Dermis microvascular lymphatic vessel endothelial cell (primary cell): Measurements from ENCODE around the gene CYTH4. TPM values are rescaled to one million over a fixed set of nuclear protein-coding genes. Genes with fewer than 3 reads are reported as not detected.
A peak's percentile ranks its signal among the peaks of the same experiment; 100 is the strongest.

Source experiments
- DNase-seq, 2 donors: peaks; one replicate each; pipeline versions ENCODE4 v3.0.0 to v3.0.0-alpha.2; 2010; ENCODE audit warnings: low read depth in 2 of 2
- total RNA-seq: library from RNA; depleted of rRNA; stranded (reverse); fragments of >200 nt; gene quantifications from 2 replicates; pipeline ENCODE4 v1.2.1, GENCODE V29; 2014

CYTH4 gene
- total RNA-seq, 1 donor from 2014 or later = 0.13 TPM

DNA sequence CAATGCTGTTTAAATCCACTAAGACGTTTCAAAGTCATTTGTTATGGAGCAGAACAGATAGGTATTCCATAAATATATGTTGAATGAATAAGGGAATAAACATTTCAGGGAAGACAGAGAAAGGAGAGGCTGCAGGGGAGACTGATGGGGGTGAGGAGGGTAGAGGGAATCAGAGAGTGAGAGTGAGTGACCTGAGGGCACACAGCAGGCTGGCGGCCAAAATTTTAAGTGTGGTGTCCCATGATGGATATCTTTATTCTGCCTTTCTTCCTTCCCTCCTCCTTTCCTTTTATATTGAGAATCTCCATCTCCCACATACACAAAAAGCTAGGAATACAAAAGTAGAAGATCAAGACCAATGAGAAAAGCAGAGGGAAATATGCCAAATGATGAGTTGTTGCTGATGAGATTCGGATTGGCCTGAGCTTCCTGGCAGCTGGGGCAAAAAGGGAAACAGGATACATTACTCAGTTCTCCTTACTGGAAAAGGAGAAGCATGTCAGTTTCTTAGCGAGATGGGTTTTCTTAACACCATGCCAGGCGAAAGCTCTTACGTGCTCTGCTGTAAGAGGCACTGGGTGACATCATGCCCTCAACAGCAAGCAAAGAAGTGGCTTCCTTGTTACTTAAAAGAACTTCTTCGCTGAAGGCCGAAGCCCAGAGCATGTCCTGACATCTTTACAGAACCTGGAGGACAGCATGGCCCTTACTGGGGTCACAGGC lies 11.2 kb upstream of the CYTH4 start:
- peak in 1 of 2 donors; percentile 38 for DNase-seq

DNA sequence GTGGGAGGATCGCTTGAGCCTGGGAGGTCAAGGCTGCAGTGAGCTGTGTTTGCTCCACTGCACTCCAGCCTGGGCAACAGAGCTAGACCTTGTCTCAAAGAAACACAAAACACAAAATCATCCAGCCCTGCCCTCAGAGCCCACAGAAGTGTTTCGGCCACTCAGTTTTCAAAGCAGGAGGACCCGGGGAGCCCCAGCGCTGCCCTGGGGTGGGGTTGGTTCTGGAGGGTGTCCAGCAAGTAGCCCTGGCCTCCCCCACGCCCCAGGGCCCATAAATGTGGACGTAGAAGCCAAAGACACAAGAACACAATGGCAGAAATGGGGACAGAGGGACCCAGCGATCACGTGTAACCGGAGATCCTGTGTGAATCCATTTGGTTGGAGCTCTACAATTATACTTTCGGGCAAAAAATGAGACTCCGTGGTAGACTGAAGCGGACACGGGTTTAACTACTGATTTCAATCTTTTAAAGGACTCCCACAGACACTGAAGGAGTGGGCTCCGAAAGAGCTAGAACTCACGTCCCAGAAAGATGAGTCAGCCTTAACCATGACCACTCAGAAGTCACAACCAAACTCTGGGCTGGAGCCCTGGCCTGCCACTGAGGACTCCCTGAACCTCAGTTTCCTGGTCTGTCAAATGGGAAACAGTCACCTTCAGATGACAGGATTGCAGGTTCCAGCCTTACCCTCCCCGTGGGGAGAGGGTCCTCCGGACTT lies 9.0 kb upstream of the CYTH4 start:
- DNase-seq = peak in 1 of 2 donors; percentile 12

DNA sequence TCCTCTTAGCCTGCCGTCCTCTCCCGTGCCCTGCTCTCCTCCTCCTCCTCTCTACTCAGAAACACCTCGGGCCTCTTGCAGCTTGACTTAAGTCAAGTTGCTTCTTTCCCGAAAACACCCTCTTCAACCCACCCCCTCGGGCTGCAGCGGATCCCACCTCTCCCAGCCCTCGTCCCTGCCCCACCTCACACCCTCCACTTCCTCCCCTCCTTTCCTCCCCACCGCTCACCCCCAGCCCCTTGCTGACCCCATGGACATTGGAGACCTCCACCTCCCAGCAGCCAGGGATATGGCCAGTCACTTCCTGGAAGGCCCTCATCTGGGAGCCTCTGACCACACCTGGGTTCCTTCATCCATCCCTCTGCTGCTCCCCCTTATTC lies 8.5 kb upstream of the CYTH4 start:
- DNase-seq = no peak

DNA sequence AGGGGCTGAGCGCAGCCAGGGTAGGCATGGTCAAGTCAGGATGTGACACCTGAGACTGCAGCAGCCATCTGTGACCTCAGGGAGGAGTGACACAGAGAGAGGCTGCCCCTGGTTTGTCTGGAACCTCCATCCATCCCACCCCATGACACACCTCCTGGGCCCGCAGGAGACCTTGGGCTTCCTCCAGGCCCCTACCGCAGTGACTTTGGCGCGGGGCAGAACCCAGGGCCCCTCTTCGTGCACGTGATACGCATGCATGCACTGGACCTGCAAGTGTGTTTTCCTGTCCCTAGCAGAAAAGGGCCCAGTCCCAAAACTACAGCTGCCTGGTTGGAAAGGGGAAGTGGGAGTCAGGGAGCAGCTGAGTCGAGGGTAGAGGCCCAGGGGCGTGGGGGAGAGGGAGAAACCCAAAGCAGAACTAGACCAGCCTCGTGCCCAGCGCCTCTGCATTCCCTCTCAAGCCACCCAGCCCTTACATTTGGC lies 7.9 kb upstream of the CYTH4 start:
- no peak for DNase-seq

DNA sequence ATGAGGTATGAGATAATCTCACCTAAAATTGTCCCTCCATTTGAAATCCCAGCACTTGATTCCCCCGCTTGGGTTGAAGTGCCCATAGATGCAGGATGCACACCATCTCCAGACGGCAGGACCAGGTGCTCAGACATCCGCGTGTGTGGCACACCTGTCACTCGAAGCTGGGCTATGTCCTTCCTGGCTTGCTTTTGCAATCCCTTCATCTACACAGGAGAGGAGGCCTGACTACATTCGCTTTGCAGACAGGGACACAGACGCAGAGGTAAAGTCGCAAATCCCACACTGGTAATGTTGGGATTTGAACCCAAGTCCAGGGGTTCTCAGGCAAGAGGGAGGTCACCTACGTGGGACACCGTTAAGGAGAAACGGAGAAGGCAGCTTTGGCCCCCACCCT lies 7.2 kb upstream of the CYTH4 start:
- no peak for DNase-seq

DNA sequence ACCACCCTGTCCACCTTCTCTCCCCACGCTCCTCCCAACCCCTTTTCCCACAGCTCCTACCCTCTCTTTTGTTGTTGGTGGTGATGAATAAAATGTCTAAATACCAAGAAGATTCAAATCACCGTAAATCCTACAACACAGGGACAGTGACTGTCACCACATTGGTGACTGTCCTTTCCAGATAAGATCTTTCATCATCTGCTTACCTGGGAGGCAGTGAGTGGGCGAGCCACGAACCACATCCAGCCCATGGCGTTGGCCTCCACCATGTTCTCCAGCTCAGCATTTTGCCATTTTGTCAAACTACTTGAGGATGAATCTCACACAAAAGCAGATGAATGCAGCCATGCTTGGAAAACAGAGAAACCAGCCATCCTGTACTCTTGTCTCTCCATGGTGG lies 6.7 kb upstream of the CYTH4 start:
- no peak for DNase-seq

DNA sequence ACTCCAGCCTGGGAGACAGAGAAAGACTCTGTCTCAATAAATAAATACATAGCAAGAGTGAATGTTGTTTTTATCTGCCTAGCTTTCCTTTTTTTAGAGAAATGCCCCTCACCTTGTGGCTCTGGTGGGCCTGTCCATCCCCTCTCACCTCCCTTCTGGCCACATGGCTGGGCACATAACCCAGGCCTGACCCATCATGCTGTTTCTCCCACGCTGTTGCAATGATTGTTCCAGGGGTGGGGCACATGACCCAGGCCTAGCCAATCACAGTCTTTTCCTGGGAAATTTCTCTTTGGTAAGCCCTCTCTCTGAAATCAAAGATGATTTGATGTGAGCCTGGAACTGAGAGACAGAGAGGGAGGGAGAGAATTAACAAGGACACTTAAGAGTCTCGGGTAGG lies 5.5 kb upstream of the CYTH4 start:
- no peak for DNase-seq

DNA sequence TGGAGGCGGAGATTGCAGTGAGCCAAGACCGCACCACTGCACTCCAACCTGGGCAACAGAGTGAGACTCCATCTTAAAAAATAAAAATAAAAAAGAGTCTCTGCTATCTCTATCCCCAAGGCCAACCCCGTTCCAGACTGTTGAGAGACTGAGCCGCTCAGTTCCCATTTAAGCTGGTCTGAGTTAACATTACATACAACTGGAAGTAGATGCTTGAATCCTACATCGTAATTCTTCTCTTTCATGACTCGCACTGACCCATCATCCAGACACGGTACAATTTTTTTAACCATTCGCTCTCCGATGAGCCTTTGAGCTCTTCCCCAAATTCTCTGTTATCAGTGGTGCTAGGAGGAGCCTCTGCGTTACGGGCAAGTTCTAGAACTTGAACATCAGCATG lies 4.9 kb upstream of the CYTH4 start:
- DNase-seq = no peak

DNA sequence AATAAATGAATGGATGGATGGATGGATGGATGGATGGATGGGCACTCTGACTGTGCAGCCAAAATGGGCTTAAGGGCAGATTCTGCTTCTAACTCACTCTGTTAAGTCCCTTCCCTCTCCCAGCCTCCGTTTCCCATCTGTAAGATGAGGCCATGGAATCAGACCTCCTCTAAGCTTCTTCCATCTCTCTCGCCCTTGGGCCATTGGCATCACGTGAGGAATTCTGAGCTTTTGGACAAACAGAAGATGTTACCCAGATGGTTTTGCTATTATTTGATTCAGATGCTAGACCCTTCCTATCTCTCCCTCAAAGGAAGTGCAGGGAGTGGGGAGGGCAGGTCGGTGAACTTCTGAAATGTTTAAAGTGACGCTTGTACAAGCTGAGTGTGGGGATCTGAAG lies 4.0 kb upstream of the CYTH4 start:
- no peak for DNase-seq

DNA sequence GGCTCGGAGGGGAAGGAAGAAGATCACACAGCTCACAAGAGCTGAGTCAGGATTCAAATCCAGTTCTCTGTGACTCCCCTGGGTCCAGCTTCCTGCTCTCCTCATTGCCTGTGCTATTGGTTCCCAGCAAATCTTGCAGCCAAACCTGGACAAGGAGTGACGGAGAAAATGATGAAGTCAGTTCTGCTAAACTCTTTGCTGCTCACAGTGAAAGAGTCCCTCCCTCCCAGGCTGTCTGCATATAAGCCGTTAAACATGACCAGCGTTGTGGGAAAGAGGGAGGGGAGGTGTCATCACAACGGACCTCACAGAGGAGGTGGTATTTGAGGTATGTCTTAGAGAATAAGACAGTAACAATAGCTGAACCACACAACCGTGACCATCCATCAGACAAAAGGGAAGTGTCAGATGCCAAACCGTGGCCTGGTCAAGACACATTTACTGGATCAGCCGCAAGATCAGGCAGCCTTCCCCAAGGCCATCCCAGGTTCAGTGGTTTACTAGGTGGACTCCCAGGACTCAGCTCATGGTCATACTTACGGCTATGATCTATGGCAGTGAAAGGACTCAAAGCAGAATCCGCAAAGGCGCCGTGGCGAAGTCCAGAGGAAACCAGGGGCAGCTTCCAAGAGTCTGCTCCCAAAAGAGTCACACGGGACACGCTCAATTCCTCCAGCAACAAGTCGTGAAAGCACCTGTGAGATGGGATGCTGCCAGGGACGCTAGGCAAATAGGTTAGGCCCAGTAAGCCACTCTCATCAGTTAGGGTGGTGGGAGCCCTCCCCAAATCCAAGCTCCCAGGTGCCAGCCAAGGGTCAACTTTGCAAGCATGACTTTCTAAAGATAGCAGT lies 2.8 kb upstream of the CYTH4 start:
- no peak for DNase-seq

DNA sequence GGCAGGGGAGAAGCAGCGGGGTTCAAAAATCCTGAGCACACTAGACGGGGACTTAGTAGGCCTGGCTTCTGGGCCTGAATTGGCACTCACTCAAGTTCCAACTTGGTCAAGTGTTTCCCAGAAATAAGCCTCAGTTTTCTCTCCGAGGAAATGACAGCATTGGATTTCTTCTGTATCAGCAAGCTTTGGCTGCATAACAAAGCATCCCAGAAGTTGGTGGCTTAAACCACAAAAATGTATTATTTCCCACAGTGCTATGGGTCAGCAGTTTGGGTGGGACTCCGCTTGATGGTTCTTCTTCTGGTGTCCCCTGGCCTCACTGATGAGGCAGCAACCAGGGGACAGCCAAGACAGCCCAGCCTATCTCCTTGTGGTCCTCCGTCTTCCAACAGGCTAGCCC lies 1.6 kb upstream of the CYTH4 start:
- no peak for DNase-seq

DNA sequence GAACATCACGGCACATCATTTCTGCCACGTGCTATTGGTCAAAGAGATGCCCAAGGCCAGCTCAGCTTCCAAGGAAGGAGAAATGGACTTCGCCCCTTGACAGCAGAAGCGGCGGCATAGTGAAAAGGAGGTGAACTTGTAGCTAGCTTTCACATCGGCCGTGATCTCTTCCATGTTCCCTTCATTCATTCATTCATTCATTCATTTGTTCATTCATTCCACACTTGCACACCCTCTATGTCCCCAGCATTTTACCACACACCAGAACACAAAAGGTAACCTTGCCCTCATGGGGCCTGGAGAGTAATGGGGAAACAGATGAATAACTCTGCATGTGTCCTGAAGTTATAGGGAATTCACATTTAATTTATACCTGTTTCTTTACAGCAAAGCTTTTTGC lies 1.1 kb upstream of the CYTH4 start:
- no peak for DNase-seq

DNA sequence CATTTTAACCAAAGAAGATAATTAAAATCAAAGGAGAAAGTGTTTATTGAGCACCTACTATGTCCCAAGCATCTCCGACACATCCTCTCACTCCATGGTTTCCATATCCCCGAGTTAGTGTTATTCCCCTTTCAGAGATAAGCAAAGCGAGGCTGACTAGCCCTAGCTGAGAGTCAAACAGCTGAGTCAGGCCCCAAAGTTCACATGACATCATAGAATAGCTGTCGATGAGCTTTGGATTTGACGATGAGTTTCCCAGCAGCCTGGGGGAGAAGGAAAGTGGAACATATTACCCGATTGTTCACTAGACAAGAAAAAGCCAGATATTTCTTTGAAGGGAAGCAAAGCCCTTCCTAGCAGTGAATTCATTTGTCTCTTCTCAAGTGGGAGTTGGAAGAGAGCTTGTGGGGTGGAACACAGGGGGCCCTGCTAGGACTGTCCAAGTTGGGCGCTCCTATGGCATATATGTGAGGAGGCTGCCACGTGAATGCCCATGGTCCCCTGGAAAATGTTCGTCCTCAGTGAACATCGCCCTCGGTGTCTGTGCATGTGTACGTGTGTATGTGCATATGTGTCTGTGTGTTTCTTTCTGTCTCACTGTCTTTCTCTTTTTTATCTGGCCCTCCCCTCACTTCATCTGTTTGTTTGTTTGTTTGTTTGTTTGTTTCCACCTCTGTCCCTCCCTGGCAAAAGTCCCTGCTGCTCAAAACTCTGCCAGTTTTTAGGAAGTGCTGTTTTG lies 493 bp upstream of the CYTH4 start:
- DNase-seq = no peak

DNA sequence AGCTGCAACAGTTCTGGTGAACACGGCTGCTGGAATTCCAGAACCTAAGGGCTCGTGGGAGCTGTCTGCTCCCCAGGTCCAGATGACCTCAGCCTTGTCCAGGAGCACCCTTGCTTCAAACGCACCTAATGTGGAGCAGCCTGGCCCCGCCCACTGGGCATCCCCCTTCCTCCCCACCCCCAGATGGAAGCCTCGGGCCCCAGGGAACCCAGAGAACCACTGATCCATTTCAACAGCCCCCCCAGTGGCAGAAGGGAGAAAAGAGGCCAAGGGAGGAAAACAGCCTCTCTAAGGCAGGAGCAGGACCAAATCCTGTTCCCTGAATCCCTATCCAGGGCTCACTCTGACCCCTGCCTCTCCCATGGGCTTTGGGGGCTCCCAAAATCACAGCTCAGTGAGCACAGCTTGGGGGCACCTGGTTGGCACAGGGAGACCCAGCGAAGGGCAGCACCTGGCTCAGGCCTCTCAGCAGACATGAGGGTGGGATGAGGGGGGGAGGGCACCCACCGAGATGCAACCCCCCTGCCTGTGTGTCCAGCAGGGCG lies 1.2 kb downstream of the CYTH4 start:
- no peak for DNase-seq

DNA sequence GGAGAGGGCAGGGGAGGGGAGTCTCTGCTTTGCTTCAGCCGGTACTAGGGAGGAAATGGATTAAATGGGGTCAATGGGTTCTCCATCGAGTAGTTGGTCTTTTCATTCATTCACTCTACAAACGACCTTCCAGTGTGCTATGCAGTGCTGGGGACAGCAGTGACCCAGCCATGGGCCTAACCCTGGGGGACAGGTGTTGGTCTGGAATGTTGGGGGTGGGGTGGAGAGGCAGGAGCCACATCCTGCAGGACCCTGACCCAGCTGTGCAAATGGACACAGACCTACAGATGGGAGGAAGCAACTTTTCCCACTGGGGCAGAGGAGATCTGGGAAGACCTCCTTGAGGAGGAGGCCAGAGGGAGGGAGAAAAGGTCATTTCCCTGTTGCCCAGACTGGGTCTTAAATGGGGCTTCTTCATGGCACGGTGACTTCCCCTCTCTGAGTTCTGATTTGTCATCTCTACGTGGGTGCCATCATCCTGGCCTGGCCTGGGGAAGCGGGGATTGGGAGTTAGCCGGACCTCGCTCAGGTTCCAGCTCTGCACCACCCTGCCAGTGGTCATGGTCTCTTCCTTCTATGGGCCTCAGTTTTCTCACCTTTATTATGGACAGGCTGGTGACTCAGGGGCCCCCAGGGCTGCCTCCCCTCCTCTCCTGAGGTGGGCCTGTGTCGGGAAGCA lies 2.0 kb downstream of the CYTH4 start:
- no peak for DNase-seq

DNA sequence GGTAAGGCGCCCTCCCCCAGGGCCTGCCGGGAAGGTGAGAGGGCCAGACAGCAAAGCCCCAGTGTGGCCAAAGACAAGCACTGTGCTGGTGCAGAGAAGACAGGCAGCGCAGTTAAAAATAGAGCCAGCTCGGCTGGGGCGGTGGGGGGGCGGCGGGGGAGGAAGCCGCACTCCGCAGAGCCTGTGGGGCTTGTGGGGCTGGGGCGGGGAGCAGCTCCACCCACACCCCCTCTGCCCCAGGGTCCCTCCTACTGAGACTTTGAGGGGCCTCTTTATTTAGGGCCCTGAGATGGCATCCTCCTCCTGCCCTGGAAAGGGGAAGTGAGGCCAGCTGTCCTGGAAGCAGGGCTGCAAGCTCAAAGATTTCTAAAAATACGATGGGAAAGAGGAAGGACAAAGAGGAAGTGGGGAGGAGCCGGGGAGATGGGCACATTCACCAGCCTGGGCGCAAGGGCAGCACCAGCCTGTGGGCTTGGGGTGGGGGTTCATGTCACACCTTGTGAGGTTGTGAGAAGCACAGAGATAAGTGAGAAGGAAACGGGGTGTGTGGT lies 2.6 kb downstream of the CYTH4 start:
- DNase-seq = no peak

DNA sequence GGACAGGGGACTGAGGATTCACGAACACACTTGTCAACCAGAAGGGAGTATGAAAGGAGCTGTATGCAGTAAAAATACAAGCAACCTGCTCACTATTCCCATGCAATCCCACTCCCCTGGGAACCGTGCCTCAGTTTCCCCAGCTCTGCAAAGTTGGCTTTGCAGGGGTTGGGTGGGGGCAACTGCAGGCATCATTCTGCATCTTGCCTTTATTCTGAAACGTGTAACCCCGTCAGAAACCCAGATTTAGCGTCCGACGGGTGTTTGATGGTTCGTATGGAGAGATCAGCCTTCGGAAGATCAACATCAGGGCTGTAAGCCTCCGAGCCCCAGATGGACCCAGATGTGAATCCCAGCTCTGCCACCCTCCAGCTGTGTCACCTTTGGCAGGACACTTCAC lies 3.6 kb downstream of the CYTH4 start:
- no peak for DNase-seq

DNA sequence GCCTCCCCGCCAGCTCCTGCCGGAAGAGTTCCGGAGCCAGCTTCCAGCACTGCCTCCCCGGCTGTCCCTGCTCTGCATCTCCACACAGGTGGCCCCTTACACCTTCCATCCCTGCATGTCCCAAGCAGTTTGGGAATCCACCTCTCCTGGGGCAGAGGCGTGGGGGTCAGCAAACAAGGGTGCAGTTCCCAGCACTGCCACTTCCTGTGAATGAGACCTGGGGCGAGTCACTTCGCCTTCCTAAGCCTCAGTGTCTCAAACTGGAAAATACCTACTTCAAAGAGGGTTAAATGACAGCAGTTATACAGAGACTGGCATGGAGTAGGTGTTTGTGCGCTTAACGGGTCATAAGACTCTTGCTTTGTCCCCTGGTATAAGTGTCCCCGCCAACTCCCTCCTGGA lies 5.2 kb downstream of the CYTH4 start:
- no peak for DNase-seq

DNA sequence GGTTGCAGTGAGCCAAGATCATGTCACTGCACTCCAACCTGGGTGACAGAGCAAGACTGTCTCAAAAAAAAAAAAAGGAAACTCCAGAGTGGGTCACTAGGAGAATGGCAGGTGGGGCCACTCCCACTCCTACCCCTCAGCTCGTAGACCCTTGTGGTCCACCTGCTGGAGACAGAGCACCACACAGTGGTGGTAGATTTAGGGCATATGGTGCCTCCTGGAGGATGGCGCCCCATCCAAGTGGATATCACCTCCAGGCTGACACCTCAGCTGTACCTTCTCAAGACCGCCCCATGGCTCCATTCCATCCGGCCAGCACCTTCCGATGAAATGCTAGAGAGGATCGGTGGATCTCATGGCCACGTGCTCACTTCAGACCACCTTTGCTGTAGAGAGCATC lies 6.2 kb downstream of the CYTH4 start:
- no peak for DNase-seq

DNA sequence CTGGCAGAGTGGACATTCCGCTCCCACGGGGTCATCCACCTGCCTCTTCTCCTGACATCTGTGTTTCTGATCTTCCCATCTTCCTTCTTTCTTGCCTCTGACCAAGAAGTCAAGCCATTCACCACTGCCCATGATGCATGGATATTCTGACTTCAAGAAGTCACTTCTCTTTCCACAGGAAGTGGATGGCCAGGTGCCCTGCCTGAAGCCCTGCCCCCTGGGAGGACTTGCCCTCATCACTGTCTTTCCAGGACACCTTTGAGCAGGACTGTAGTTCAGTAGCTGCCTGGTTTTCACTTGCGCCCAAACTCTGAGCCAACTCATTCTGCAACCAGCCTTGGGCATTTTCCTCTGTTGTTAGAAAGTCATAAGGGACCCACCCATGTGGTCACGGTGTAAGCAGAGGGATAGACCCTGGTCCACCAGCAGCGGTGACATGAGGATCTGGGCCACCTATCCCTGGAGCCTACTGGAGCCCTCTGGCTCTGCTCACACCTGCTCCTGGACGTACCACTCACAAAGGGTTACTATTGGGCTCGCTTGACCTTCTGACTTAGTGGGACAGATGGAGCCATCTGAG lies 6.9 kb downstream of the CYTH4 start:
- DNase-seq = no peak
